DMS 273 treated with DMSO at 0.1 percent for 48 hours (cell line): ENCODE results near the gene FAM53C.
A peak's percentile ranks its signal among the peaks of the same experiment; 100 is the strongest.
"Not testable (repeated sequence)": the region's sequence is repeated elsewhere in the genome, so short reads cannot be mapped to it uniquely, and the experiment has no call there.

ENCODE experiments used
- DNase-seq: peaks from one replicate; lab custom pipeline; 2025; lab: John Stamatoyannopoulos, UW

Gene FAM53C

GRCh38 chr5:138337685-138338410 is at the start of gene FAM53C:
TSS of gene FAM53C (plus strand) at chr5:138338266. CDS start at chr5:138341336, 3,070 bp downstream.
- DNase-seq, result peak; percentile 73

- no peak for DNase-seq
Measured at GRCh38 chr5:138289296-138289695, 48.8 kb upstream of the FAM53C start.

DNA sequence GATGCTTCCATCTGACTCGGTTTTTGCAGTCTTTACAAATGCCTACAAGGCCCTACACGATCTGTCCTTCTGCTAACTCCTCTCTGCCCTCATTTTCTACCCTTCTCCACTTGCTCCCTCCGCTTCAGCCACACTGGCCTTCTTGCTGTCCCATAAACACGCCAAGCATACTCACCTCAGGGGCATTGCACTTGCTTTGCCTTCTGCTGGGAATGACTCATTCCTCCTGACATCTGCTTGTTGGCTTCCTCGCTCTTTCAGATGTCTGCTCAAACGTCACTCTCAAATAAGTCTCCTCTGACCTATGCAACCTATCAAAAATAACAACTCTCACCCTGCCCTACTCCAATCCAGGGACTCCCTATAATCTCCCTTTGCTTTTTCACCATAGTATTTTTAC is 34.7 kb upstream of the FAM53C start:
- DNase-seq, result peak; percentile 57

DNA sequence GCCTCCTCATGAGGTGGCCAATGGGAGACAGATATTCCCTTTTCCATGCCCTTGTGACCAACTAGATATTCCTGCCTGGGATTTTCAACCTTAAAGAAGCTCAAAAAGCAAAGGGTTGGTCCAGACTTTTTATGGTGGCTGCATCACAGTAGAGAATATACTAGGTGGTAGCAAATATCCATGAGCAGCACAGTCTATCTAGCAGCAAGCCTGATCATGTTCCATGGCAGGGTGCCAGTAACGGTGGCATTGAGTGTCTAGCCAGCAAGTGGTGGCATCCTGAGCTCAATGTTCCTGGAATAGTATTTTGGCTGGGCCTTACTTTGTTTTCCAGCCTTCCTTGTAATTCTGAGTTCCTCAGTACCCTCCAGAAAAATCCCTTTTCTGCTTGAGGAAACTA is 32.3 kb upstream of the FAM53C start:
- peak; percentile 20 for DNase-seq

DNA sequence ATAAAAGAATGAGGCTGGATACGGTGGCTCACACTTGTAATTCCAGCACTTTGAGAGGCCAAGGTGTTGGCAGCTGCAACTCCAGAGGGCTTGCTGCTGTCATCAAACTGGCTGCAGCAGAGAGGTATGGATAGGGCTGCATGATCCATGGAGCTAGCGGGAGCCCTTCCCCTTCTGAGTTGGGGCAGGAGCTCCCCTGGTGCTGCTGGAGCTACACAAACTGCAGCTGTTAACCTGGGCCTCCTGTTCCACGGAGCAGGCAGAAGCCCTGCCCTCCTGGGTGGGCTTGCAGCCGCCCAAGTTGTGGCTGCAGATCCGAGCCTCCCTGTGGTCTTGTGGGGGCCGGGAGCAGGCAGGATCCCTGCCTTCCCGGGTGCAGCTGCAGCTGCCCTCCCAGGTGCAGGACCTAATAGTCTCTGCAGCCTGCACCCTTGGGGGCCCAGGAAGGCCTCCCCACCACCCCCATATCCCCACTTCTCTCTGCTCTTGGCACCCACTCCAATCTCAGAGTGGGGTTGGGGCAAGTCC is 22.3 kb upstream of the FAM53C start:
- no peak for DNase-seq

DNA sequence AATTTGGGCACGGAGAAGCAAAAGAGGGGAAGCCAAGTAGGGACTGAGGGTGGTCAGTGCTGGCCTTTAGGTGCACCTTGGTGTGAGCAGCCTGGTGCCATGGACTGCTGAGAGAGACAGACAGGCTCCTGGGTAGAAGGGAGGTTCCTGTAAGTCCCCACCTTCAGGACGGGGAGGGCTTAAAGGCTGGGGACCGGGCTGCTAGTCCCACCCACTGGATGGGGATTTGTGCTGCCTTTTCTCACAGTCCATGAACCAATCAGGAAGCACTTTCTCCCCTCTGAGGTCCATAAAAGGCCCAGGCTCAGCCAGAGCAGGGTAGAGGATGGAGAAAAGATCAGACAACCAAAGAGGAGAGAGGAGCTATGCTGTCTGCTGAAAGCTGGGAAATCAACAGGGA is 21.7 kb upstream of the FAM53C start:
- DNase-seq, result no peak

DNA sequence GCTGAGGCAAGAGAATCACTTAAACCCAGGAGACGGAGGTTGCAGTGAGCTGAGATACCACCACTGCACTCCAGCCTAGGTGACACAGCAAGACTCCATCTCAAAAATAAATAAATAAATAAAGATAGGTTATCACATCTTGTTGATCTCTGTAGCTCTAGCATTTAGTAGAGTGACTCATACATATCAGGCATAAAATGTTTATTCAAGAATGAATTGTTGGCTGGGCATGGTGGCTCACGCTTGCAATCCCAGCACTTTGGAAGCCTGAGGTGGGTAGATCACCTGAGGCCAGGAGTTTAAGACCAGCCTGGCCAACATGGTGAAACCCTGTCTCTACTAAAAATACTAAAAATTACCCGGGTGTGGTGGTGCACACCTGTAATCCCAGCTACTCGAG is 19.9 kb upstream of the FAM53C start:
- not testable (repeated sequence) for DNase-seq

DNA sequence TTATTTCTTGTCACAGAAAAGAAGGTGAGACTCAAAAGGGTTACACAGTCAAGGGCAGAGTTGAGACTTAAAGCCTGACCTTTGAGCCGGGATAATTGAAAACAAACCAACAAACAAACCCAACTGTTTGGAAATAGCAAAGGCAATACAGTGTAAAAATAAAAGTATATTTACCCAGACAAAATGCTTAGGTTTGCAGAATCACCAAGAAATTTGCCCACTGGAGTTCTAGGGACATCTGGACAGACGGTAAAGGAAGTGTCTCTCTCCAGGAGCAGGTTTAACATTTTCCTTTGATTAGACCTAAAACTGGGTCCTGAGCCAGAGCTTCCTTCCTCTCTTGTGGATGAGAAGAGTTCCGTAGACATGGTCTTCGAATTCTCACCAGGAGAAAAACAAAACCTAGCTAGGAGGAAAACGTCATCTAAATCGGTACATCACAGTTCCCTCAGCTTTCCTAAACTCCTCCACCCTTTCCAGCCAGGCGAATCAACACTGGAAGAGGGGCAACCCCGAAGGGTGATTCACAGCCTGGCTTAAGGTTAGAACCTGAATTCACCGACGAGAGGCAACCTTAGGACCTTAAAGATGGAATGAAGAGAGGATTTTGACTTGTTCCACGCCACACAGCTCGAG is 7.1 kb upstream of the FAM53C start:
- DNase-seq, result no peak

DNA sequence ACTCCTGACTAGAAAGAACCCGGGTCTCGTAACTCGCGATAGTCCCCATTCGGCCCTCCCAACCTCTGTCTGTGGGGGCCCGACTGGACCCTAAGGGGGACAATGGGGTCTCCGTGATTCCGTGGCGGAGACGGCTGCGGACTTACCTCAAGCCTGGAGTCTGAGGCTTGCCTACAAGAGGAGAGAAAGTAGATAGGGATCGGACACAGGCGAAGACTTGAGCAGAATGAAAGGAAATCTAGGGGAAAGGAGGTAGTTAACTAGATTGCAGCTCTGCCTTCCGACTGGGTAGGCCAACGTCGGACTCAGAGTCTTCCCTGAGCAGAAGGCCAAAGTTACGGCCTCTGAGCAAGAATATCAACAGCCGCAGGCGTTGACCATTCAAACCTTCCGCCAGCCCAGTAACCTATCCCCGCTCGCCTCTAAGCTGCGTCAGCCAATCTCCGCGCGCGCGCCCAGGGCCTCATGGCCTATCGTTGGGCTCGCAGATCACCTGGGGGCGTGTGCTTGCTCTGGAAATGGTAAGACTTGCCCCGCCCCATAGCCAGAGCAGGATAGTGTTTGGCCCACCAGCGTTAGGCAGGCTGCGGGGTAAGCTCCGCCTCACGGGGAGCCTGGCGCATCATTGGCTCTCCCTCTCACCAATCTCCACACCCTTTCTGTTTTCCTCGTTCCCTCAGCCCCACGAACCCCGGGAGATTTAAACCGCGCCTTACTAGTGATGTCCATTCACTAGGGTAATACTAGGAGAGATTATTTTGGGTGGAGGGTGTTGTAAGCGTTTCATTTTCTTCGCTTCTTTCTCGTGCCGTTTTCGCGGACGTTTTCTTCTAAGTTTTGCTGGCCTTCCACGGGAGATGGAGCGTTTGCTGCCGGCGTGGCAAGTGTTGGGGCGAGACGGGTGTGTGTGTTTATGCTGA is 6.4 kb upstream of the FAM53C start, which contains the start of gene CDC25C:
CDC25C (minus strand) TSS at position 356 of the 920 bp plus-strand sequence. CDS start 624 bp downstream, outside the sequence.
- peak; percentile 99 for DNase-seq

GRCh38 chr5:138334867-138335447 is 3.1 kb upstream of the FAM53C start:
- DNase-seq, result no peak

DNA sequence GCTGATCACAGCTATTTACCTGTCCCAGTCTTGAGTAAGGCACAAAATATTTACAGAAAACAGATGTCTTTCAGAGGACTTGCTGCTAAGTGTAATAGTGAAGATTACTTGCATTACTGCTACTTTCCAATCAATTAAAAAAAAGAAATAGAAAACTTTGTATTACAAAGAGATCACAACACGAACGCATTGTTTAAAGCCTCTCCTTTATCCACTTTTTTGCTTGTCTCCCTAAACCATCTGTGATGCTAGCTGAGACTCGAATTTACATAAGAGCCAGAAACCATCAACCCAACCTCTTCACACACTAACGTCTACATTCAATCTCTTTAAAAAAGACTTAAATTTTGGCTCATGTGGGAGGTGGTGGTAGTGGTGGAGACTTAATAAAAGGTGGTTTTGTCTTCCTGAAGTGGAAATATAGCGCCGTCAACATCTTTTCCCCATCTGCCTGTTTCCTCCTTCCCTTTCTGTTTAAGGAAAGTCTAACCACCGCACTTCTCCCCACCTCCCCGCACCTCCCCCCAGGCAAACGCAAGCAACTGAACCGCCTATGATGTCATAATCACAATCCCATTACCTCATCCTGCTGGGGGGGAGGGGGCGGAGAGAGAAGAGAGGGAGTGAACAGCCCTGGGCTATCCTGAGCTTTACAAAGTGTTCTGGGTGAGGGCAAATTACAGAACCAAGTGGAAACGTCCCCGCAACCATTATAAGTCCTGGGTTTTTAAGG is 948 bp upstream of the FAM53C start:
- DNase-seq, result peak; percentile 73

DNA sequence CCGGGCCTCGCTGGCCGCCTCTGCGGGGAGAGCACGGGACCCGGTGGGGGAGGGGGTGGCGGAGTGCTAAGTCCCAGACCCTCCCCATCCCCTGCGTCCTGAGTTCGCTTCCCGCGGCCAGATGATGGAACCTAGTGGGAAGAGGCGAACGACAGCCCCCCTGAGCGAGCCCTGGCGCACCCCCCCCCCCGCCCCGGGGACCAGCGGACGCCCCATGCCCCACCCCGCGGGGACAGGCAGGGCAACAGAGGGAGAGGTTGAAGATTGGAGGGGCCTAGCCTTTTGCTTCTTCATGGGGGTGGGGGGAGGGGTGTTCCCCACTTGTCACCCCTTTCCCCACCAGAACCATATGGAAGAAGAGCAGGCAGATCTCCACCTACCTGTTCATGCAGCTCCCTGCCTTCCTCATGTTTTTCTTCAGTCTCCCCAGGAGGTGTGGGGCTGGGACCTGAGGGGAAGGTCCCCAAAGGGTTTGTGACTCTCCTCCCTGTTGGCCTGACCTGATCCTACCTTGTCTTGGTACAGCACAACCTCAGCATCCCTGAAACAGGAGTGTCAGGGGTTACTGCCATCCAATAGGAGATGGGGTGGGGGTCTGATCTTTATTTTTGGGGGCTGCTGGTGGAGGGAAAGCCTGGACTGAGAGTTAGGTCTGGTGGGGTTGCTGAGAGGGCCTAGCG is 485 bp downstream of the FAM53C start:
- no peak for DNase-seq

DNA sequence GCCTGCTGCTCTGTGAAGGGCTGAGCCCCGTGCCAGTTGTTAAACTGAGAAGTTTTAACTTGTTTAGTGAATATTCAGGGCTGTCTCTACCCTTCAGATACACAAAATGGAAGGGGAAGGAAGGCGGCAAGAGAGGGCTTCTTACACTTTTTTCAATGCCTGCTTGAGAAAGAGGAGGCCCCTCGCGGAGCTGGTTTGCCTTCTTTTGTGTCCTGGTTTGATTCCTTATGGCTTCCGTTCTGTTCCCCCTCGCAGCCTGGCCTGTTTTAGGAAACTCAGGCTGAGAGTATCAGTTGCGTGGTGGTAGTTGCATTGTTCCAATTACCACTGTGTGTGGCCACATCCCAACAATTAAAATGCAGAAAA is 1.0 kb downstream of the FAM53C start:
- DNase-seq, result no peak

GRCh38 chr5:138339464-138339863 is 1.4 kb downstream of the FAM53C start:
- no peak for DNase-seq

DNA sequence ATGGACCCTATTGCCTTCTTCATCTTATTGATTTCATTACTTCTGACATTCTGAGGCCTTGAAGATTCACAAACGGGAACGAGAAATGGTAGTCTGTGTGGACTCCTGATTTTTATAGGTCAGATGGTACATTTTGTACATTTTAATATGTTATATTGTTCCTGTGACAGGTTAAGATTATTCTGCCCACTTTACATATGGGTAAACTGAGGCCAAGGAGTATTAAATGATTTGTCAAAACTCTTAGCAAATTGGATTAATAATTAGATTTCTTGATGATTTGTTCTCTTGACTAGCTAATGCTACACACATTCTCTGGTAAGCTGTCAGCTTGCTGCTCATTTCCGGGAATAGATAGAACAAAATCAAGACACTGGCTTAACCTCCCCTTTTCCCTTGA is 1.9 kb downstream of the FAM53C start:
- no peak for DNase-seq

DNA sequence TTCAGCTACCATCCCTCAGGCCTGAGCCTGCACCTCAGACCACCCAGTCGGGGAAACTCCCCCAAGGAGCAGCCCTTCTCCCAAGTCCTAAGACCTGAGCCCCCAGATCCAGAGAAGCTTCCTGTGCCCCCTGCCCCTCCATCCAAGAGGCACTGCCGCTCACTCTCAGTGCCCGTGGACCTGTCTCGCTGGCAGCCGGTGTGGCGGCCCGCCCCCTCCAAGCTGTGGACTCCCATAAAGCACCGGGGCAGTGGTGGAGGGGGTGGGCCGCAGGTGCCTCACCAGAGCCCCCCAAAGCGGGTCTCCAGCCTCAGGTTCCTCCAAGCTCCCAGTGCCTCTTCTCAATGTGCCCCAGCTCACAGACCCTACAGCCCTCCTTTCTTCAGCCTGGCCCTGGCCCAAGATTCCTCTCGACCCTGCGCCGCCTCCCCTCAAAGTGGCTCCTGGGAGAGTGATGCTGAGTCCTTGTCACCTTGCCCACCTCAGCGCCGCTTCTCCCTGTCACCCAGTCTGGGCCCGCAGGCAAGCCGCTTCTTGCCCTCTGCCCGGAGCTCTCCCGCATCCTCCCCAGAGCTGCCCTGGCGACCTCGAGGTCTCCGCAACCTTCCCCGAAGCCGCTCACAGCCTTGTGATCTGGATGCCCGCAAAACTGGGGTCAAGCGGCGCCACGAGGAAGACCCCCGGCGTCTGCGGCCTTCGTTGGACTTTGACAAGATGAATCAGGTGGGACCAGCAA is 7.0 kb downstream of the FAM53C start:
- DNase-seq, result no peak

DNA sequence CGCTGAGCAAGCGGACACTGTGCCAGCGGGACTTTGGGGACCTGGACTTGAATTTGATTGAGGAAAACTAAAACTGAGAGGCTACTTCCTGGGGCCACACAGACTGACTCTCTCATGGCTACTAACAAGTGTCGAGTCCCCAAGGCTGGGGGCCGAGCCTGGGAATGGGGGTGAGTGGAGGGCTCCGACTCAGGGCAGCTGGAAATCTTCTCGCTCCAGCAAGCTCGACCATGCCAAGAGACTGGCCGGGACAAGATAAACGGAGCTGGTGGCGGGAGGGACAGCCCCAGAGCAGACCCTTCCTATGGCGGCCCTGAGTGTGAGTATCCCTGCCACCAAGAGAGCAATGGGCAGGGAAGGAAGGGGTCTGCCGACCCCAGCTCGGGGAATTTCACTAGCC is 8.8 kb downstream of the FAM53C start:
- DNase-seq, result no peak

GRCh38 chr5:138349852-138350562 is 11.9 kb downstream of the FAM53C start:
- no peak for DNase-seq

DNA sequence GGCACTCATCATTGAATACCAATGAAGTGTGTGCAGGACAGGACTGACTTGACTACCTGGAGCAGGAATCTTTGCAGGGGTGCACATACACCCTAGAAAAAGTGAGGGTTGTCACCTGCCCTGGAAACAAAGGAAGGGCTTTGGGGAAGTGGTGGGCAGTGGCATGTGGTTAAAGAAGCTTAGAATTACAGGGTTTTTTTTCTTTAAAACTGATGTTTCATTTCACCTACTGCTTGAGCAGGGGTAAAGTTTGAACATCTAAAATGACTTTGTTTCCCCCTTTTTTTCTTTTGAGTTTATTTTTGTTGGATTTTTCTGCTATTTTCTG is 12.5 kb downstream of the FAM53C start:
- no peak for DNase-seq

GRCh38 chr5:138351056-138351455 is 13.0 kb downstream of the FAM53C start:
- DNase-seq, result no peak
